Stimulated activated CD8-positive, alpha-beta memory T cell treated with anti-CD3 and anti-CD28 coated beads, Interleukin-12 subunit alpha, Interleukin-12 subunit beta, amount 100 ng/mL, for 24 hours (primary cell): ENCODE results near the gene MPI.
"Not testable (repeated sequence)": the region's sequence is repeated elsewhere in the genome, so short reads cannot be mapped to it uniquely, and the experiment has no call there.

Experiments used
- DNase-seq: peaks from one replicate; pipeline ENCODE4 v3.0.0-alpha.2; 2020; ENCODE audit errors: extremely low read depth

The MPI gene

GRCh38 chr15:74891469-74891868 is 1.6 kb downstream of the MPI start:
- no peak for DNase-seq

DNA sequence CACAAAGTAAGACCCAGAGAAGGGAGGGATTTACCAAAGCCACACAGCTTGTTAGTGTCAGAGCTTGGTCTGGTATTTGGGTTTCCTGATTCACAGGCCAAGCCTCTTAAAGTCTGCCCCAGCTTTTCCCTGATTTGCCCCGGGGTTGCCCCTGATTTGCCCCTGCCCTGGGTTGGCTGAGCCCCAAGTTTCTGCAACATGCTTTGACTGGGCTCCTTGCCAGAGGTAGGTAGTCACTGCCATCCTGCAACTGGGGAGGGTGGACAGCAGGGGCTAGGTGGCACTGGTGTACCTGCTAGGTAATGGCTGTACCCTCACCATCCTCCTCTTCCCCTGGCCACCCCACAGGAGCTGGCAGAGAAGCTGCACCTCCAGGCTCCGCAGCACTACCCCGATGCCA is 2.5 kb downstream of the MPI start:
- no peak for DNase-seq

GRCh38 chr15:74892931-74893330 is 3.1 kb downstream of the MPI start:
- no peak for DNase-seq

DNA sequence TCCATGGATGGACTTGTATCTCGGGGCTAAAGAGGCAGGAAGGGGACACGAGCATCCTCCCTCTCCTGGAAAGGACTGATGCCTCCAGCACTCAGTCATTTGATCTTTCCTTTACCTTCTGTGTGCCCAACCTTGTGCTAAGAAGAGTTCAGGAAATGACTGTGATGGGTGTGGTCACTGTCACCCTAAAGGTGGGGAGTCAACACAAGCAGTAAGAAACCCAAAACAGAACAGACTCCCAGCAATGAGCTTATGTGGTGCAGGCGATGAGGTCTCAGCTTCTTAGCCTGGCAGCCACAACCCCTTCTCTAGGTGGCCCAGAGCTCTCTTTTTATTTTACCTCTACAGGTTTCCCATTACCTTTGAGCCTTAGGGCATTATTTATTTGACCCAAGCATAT is 3.8 kb downstream of the MPI start:
- no peak for DNase-seq

- not testable (repeated sequence) for DNase-seq
Observed at GRCh38 chr15:74894383-74894782, 4.5 kb downstream of the MPI start.

DNA sequence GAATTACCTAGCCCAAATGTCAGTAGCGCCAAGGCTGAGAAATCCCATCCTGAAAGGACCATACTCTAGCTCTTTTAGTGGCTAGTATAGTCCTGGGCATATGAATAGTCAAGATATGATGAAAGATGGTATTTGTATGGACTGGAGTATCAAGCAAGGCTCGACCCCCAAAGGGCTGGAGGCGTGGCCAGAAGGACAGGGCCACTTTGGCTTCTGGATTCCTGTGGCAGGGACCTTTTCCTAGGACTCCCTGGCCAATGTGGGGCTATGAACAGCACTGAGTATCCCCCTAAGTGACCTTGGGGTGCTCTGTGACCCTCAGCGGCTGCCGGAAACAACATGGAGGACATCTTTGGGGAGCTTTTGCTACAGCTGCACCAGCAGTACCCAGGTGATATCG is 6.0 kb downstream of the MPI start:
- DNase-seq, result no peak

DNA sequence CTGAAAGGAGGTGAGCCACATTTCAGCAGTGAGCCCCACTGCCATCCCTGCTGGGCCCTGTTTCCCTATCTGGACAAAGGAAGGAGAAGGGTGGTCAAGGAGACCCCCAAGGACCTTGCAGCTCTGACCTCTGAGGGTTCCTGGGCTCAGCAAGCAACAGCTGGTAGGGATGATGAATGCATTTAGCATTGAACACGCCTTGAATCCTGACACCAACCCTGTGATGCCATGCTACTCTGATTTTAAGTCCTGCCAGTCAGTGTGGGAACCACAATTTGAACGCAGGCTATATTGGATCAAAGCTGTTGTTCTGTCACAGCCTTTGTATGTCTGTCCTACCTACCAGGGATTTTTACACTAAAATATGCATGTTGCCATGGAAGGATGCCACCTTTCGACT is 6.5 kb downstream of the MPI start:
- DNase-seq, result no peak

GRCh38 chr15:74897300-74897701 is 7.5 kb downstream of the MPI start:
- DNase-seq, result no peak

GRCh38 chr15:74901612-74902063 is 11.8 kb downstream of the MPI start:
- DNase-seq, result no peak

- DNase-seq, result no peak
Observed at GRCh38 chr15:74902295-74903075, 12.6 kb downstream of the MPI start.

DNA sequence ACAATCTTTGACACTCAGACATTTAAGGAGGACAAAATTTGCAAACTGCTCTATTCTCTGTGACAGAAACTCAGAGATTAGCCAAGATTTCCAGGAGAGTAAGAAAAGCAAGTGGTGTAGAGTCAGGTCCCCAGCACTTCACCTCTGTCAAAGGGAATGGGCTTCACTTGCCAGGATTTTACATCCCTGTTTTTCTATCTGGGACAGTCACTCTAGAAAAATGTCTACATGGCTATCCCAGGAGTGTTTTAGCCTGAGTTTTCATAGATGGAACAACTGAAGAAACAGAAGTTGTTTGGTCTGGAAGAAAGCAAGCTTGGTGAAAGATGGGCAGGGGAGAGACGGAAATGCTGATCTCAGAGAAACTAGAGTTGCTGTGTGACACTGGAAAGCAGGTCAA is 13.8 kb downstream of the MPI start:
- DNase-seq, result no peak

GRCh38 chr15:74904190-74904805 is 14.5 kb downstream of the MPI start:
- DNase-seq, result no peak

DNA sequence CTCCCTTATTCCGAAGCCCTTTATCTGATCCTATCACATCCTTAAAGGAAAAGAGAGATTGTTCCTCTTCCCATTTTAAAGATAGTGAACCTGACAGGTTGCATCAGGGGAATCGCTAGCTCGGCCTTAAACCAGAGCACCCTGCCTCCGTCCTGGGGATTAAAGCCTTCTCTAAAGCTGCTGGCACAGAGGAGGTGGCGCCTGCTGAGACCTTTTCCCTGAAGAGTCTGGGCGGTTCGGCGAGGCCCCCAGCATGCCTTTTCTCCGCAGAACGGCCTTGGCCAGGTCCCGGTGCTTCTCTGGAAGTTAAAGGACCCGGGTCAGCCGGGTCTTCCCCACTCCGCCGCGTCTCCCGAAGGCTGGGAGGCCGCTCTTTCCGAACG is 16.2 kb downstream of the MPI start:
- no peak for DNase-seq

GRCh38 chr15:74906450-74907162 is 16.8 kb downstream of the MPI start, which contains the start of gene FAM219B:
Gene FAM219B, minus strand, starts transcription at chr15:74906851. Its CDS starts 51 bp downstream, at chr15:74906800.
- DNase-seq, result peak; percentile 58

DNA sequence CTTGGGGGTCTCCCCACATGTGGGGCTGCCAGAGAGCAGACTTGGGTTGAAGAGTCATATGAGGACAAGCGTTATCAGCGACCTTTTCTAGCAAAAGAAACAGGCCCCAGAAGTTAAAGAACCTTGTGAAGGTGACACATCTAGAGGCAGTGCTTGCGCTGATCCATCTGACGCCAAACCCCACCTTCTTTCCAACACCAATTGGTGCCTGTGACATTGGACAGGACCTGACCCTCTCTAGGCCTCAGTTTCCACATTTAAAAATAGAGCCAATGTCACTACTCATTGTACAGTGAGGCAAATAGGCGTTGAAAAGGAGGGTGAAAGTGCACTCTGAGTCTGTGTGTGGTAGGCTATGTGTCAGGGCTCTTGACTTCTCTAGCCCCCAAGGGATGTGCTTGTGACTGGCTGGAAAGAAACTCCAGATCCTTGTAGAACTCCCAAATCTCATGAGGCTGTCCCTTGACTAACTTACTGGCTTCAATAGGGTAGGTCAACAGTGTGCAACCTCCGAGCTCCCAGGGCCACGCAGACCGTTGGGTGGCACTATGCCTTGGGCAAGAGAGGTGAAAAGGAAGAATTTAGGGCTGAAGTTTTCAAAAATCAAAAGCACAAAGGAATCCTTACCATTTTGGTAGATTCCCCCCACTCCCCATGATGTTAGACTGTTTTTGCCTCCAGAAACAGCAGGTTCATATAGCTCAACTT is 17.5 kb downstream of the MPI start:
- no peak for DNase-seq

DNA sequence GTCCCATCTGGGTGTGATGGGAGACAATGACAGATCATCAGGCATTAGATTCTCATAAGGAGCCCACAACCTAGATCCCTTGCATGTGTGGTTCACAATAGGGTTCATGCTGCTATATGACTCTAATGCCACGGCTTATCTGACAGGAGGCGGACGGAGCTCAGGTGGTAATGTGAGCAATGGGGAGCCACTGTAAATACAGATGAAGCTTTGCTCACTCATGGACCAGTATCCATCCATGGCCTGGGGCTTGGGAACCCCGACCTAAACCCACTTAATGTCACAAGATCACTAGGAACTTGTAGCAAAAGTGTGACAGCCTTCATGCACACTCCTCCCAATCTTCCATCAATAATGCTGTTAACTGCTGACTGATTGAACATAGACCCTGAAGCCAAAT is 18.8 kb downstream of the MPI start:
- no peak for DNase-seq

DNA sequence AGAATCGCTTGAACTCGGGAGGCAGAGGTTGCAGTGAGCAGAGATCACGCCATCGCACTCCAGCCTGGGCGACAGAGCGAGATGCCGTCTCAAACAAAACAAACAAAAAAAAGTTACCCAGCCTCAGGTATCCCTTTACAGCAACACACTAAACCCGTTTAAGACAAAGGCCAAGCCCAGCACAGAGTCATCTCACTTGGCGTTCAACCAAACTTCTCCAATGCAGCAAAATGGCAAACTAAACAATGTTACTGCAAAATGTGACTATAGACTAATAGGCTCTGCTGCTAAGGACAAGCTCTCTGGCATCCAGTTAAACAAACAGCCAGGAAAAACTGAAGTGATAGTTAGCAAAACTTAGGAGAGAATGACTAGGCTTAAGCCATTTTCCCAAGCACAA is 23.2 kb downstream of the MPI start:
- DNase-seq, result no peak

DNA sequence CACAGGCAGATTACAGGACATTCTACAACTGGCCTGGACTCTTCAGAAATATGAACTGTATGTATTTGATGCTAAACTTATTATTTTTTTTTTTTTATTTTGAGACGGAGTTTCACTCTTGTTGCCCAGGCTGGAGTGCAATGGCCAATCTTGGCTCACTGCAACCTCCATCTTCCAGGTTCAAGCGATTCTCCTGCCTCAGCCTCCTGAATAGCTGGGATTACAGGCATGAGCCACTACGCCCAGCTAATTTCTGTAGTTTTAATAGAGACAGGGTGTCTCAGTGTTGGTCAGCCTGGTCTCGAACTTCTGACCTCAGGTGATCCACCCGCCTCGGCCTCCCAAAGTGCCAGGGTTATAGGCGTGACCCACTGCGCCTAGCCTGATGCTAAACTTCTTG is 24.0 kb downstream of the MPI start:
- DNase-seq, result not testable (repeated sequence)

DNA sequence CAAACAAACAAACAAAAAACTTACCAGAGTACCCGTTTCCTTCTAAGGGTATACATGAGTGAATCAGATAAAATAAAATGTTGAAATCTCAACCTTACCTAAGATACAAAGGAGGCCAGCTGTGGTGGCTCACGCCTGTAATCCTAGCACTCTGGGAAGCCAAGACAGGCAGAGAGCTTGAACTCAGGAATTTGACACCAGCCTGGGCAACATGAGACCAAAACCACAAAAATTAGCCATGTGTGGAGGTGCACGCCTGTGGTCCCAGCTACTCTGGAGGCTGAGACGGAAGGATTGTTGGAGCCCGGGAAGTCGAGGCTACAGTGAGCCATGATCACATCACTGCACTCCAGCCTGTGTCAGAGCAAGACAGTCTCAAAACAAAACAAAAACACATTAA is 27.8 kb downstream of the MPI start:
- DNase-seq, result no peak

DNA sequence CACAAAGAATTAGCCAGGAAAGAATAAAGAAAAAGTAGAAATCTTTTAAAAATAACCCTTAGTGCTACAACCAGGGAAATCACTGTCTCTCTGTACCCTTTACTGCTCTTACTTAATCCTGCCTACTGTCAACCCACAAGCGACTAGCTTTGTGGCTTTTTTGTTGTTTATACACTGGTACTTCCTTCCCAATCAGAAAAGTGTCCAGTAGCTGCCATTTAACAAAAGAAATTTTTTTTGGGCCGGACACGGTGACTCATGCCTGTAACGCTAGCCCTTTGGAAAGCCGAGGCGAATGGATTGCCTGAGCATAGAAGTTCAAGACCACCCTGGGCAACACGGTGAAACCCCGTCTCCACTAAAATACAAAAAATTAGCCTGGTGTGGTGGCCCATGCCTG is 30.6 kb downstream of the MPI start:
- no peak for DNase-seq

- no peak for DNase-seq
Observed at GRCh38 chr15:74924525-74924924, 34.7 kb downstream of the MPI start.

DNA sequence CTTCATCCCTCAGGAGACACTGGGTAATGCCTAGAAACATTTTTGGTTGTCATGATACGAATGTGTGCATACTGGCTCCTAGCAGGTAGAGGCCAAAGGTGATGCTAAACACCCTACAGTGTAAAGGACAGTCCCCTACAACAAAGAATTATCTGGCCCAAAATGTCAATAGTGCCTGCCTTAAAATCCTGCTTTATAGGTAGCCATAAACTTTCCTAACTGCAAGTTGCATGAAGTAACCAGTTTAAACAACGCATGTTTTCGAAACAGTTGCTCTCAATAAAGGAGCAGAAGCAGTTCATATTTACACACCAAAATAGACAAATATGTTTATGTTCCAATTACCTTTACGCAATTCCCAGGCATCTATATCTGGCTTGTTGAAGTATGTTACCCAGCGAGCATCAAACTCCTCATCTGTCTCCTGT is 38.9 kb downstream of the MPI start:
- DNase-seq, result no peak
